OCI-M2 (cell line): ENCODE measurements around the gene GPS2.
A peak's percentile ranks its signal among the peaks of the same experiment; 100 is the strongest.
"Not testable (repeated sequence)": the region's sequence is repeated elsewhere in the genome, so short reads cannot be mapped to it uniquely, and the experiment has no call there.

Source experiments
- DNase-seq: peaks from one replicate; lab custom pipeline; 2025; ENCODE audit not compliant: unreplicated experiment; lab: John Stamatoyannopoulos, UW

The GPS2 gene

GRCh38 chr17:7337600-7337999 is 22.4 kb upstream of the GPS2 start:
- not testable (repeated sequence) for DNase-seq

- DNase-seq: no peak
Measured at GRCh38 chr17:7336240-7337175, 21.3 kb upstream of the GPS2 start, which contains the start of gene ACAP1. Gene ACAP1 (plus strand): TSS chr17:7336529. CDS start chr17:7336735, 206 bp downstream.

GRCh38 chr17:7335765-7336164 is 20.6 kb upstream of the GPS2 start:
- DNase-seq: not testable (repeated sequence)

GRCh38 chr17:7334938-7335538 is 19.9 kb upstream of the GPS2 start:
- no peak for DNase-seq

- DNase-seq: not testable (repeated sequence)
Measured at GRCh38 chr17:7332600-7333069, 17.5 kb upstream of the GPS2 start.

- no peak for DNase-seq
Measured at GRCh38 chr17:7332111-7332510, 17.0 kb upstream of the GPS2 start.

- no peak for DNase-seq
Measured at GRCh38 chr17:7330638-7331015, 15.5 kb upstream of the GPS2 start.

- no peak for DNase-seq
Measured at GRCh38 chr17:7329997-7330637, 15.0 kb upstream of the GPS2 start.

GRCh38 chr17:7329374-7329996 is 14.3 kb upstream of the GPS2 start:
- DNase-seq: peak; percentile 91

GRCh38 chr17:7328840-7329373 is 13.7 kb upstream of the GPS2 start, which contains the start of gene NEURL4:
Gene NEURL4 (minus strand): TSS chr17:7329335. CDS start chr17:7329312, 23 bp downstream.
- DNase-seq: no peak

GRCh38 chr17:7328009-7328408 is 12.8 kb upstream of the GPS2 start:
- no peak for DNase-seq

GRCh38 chr17:7327501-7327900 is 12.3 kb upstream of the GPS2 start:
- DNase-seq: no peak

GRCh38 chr17:7327056-7327455 is 11.9 kb upstream of the GPS2 start:
- no peak for DNase-seq

GRCh38 chr17:7326186-7326585 is 11.0 kb upstream of the GPS2 start:
- no peak for DNase-seq

GRCh38 chr17:7325031-7325528 is 9.9 kb upstream of the GPS2 start:
- no peak for DNase-seq

- no peak for DNase-seq
Measured at GRCh38 chr17:7324438-7324779, 9.2 kb upstream of the GPS2 start.

- no peak for DNase-seq
Measured at GRCh38 chr17:7323731-7324437, 8.7 kb upstream of the GPS2 start.

- no peak for DNase-seq
Measured at GRCh38 chr17:7322520-7323194, 7.5 kb upstream of the GPS2 start.

GRCh38 chr17:7321466-7321865 is 6.3 kb upstream of the GPS2 start:
- no peak for DNase-seq
